Left ventricle myocardium inferior (tissue), 1 donor: ENCODE results near the gene DCAF17. TPM values are rescaled to one million over a fixed set of nuclear protein-coding genes. Genes with fewer than 3 reads are reported as not detected.

Source experiments
- DNase-seq: peaks from one replicate; pipeline ENCODE4 v3.0.0-alpha.2; 2020
- H3K27ac ChIP-seq: fragments of 200-600 bp; replicated peaks from 2 replicates; pipeline ENCODE4 v1.8.0; 2021
- H3K27me3 ChIP-seq: fragments of 200-600 bp; 2 replicates; pipeline ENCODE4 v1.8.0; 2021; ENCODE audit warnings: low read depth
- H3K36me3 ChIP-seq: fragments of 200-600 bp; 2 replicates; pipeline ENCODE4 v1.8.0; 2021
- H3K4me1 ChIP-seq: fragments of 200-600 bp; 2 replicates; pipeline ENCODE4 v1.8.0; 2021
- H3K4me3 ChIP-seq: fragments of 200-600 bp; 2 replicates; pipeline ENCODE4 v1.8.0; 2021; ENCODE audit warnings: mild to moderate bottlenecking, moderate library complexity
- H3K9me3 ChIP-seq: fragments of 200-600 bp; replicated peaks from 2 replicates; pipeline ENCODE4 v1.8.0; 2021
- CTCF ChIP-seq: fragments of 200-600 bp; IDR thresholded peaks from 2 replicates; pipeline ENCODE4 v1.8.0; 2021; ENCODE audit warnings: antibody characterized with exemption, mild to moderate bottlenecking, borderline replicate concordance
- intact Hi-C: fragments of 100-400 bp; cut with micrococcal nuclease; formaldehyde crosslinking; loops from one replicate; pipeline ENCODE4 v1.11.0; 2022
- total RNA-seq: library from RNA; stranded (reverse); fragmentation: NEBNext Ultra II Directional; extraction: Animal tissue kit (Norgen Biotek cat#: 25700); gene quantifications from one replicate; pipeline ENCODE4 v1.2.1, GENCODE V29; 2021
- donor health status: DM: no; HTN: yes; CAD: no; lungs with severe emphysema.

The DCAF17 gene
- total RNA-seq, 1 donor from 2014 or later: 5.2 TPM

- H3K27me3 ChIP-seq: no peaks in the 10 kb centered on the region
- no peak for TF ChIP-seq CTCF
- H3K9me3 ChIP-seq: peaks cover 25% of the 10 kb centered on the region
- intact Hi-C loops: no loop called here
- no peak overlapping the region for H3K27ac ChIP-seq
- DNase-seq: no peak
- H3K36me3 ChIP-seq: no peaks in the 10 kb centered on the region
- no peak overlapping the region for H3K4me3 ChIP-seq
- no peaks in the 10 kb centered on the region for H3K4me1 ChIP-seq
Observed at GRCh38 chr2:171400395-171400794, 33.6 kb upstream of the DCAF17 start.

GRCh38 chr2:171401947-171402346 lies 32.1 kb upstream of the DCAF17 start:
- intact Hi-C loops: no loop called here

GRCh38 chr2:171402906-171403580 lies 31.0 kb upstream of the DCAF17 start:
- DNase-seq: no peak
- Histone ChIP-seq H3K4me1 (no peaks in the 10 kb centered on the region), H3K27ac (no peak overlapping the region), H3K4me3 (no peak overlapping the region), H3K27me3 (no peaks in the 10 kb centered on the region), H3K36me3 (no peaks in the 10 kb centered on the region), H3K9me3 (peaks cover 13% of the 10 kb centered on the region)
- TF ChIP-seq CTCF: no peak
- intact Hi-C loops: no loop called here

More at GRCh38 chr2:171401947-171402346, 32.1 kb upstream of the DCAF17 start:
- H3K27me3 ChIP-seq: no peaks in the 10 kb centered on the region
- H3K4me1 ChIP-seq: no peaks in the 10 kb centered on the region
- TF ChIP-seq CTCF: no peak
- H3K9me3 ChIP-seq: peaks cover 24% of the 10 kb centered on the region
- no peak overlapping the region for H3K4me3 ChIP-seq
- no peak overlapping the region for H3K27ac ChIP-seq
- no peak for DNase-seq
- no peaks in the 10 kb centered on the region for H3K36me3 ChIP-seq

GRCh38 chr2:171404261-171404660 lies 29.8 kb upstream of the DCAF17 start:
- no peak for TF ChIP-seq CTCF
- no peak for DNase-seq
- H3K4me1 ChIP-seq: no peaks in the 10 kb centered on the region
- no peak overlapping the region for H3K27ac ChIP-seq
- no peak overlapping the region for H3K4me3 ChIP-seq
- H3K9me3 ChIP-seq: peaks cover 11% of the 10 kb centered on the region
- no peaks in the 10 kb centered on the region for H3K36me3 ChIP-seq
- intact Hi-C loops: no loop called here
- H3K27me3 ChIP-seq: no peaks in the 10 kb centered on the region

GRCh38 chr2:171404719-171405118 lies 29.3 kb upstream of the DCAF17 start:
- no peak overlapping the region for H3K27ac ChIP-seq
- H3K4me1 ChIP-seq: peaks cover under 1% of the 10 kb centered on the region
- H3K36me3 ChIP-seq: no peaks in the 10 kb centered on the region
- intact Hi-C loops: no loop called here
- H3K27me3 ChIP-seq: no peaks in the 10 kb centered on the region
- no peak overlapping the region for H3K4me3 ChIP-seq
- TF ChIP-seq CTCF: no peak
- DNase-seq: no peak
- peaks cover 11% of the 10 kb centered on the region for H3K9me3 ChIP-seq
